ENCODE data around the gene CLEC10A. TPM values are rescaled to one million over a fixed set of nuclear protein-coding genes. Genes with fewer than 3 reads are reported as not detected.
A peak's percentile ranks its signal among the peaks of the same experiment; 100 is the strongest.
"Not testable (repeated sequence)": the region's sequence is repeated elsewhere in the genome, so short reads cannot be mapped to it uniquely, and the experiment has no call there.

Gene CLEC10A
- total RNA-seq, 1 experiment from 2014 or later = not detected

- no peaks in the 10 kb centered on the region for H3K36me3 Mint-ChIP-seq (ENCODE audit: insufficient read depth, unreplicated experiment)
- TF ChIP-seq CTCF (IDR thresholded peaks at IDR 0.05; ENCODE audit: unreplicated experiment) = no peak
- H3K27me3 Mint-ChIP-seq (ENCODE audit: insufficient read depth, unreplicated experiment) = peaks cover 6% of the 10 kb centered on the region
- H3K27ac Mint-ChIP-seq (ENCODE audit: low read depth, unreplicated experiment) = no peak overlapping the region
- ChIA-PET CTCF (interaction anchor here (1.4 to 2.2 kb wide), 3 partner anchors 11 to 73 kb away, joined by 6 to 9 read pairs (median 7); no protein-coding TSS in a partner anchor), POLR2A (interaction anchor here (0.6 kb wide), 1 partner anchor 13 kb away, joined by 3 read pairs; no protein-coding TSS in a partner anchor)
- BruUV-seq (replicated peaks) = no TSS peak
- DNase-seq (ENCODE audit: unreplicated experiment) = no peak
- no peak overlapping the region for H3K4me3 Mint-ChIP-seq (ENCODE audit: unreplicated experiment)
- H3K4me1 Mint-ChIP-seq (ENCODE audit: insufficient read depth, unreplicated experiment) = no peaks in the 10 kb centered on the region
- H3K9me3 Mint-ChIP-seq (ENCODE audit: unreplicated experiment) = no peaks in the 10 kb centered on the region
- intact Hi-C loops (cut with micrococcal nuclease) = no loop called here
These were observed 44.9 kb upstream of the CLEC10A start for GRCh38 chr17:7124923-7125322.

GRCh38 chr17:7123844-7124243, 43.8 kb upstream of the CLEC10A start:
- Mint-ChIP-seq H3K27me3 (ENCODE audit: insufficient read depth, unreplicated experiment) (peaks cover 16% of the 10 kb centered on the region), H3K9me3 (ENCODE audit: unreplicated experiment) (no peaks in the 10 kb centered on the region), H3K4me3 (ENCODE audit: unreplicated experiment) (no peak overlapping the region), H3K4me1 (ENCODE audit: insufficient read depth, unreplicated experiment) (no peaks in the 10 kb centered on the region), H3K36me3 (ENCODE audit: insufficient read depth, unreplicated experiment) (no peaks in the 10 kb centered on the region), H3K27ac (ENCODE audit: low read depth, unreplicated experiment) (no peak overlapping the region)
- POLR2A ChIA-PET = interaction anchor here (0.8 kb wide), 1 partner anchor 13 kb away, joined by 3 read pairs; no protein-coding TSS in a partner anchor
- no peak for DNase-seq (ENCODE audit: unreplicated experiment)
- CTCF ChIA-PET = interaction anchor here (0.7 to 2.2 kb wide), 3 partner anchors 13 to 72 kb away, joined by 4 to 7 read pairs (median 6); no protein-coding TSS in a partner anchor
- BruUV-seq (replicated peaks) = no TSS peak
- TF ChIP-seq CTCF (IDR thresholded peaks at IDR 0.05; ENCODE audit: unreplicated experiment) = no peak
- intact Hi-C loops (cut with micrococcal nuclease) = no loop called here

GRCh38 chr17:7122381-7122780, 42.3 kb upstream of the CLEC10A start:
- Mint-ChIP-seq H3K36me3 (ENCODE audit: insufficient read depth, unreplicated experiment) (no peaks in the 10 kb centered on the region), H3K4me1 (ENCODE audit: insufficient read depth, unreplicated experiment) (no peaks in the 10 kb centered on the region), H3K9me3 (ENCODE audit: unreplicated experiment) (no peaks in the 10 kb centered on the region), H3K4me3 (ENCODE audit: unreplicated experiment) (no peak overlapping the region), H3K27me3 (ENCODE audit: insufficient read depth, unreplicated experiment) (peaks cover 16% of the 10 kb centered on the region), H3K27ac (ENCODE audit: low read depth, unreplicated experiment) (no peak overlapping the region)
- CTCF ChIA-PET = no interaction called here
- DNase-seq (ENCODE audit: unreplicated experiment) = peak; percentile 17
- no peak for TF ChIP-seq CTCF (IDR thresholded peaks at IDR 0.05; ENCODE audit: unreplicated experiment)
- POLR2A ChIA-PET = no interaction called here
- no TSS peak for BruUV-seq (replicated peaks)
- intact Hi-C loops (cut with micrococcal nuclease) = no loop called here

GRCh38 chr17:7120635-7121034, 40.6 kb upstream of the CLEC10A start:
- H3K4me3 Mint-ChIP-seq (ENCODE audit: unreplicated experiment); H3K27ac Mint-ChIP-seq (ENCODE audit: low read depth, unreplicated experiment); intact Hi-C loops (cut with micrococcal nuclease); H3K4me1 Mint-ChIP-seq (ENCODE audit: insufficient read depth, unreplicated experiment); DNase-seq (ENCODE audit: unreplicated experiment); POLR2A ChIA-PET; H3K36me3 Mint-ChIP-seq (ENCODE audit: insufficient read depth, unreplicated experiment); H3K9me3 Mint-ChIP-seq (ENCODE audit: unreplicated experiment); BruUV-seq (replicated peaks): not testable (repeated sequence)
- CTCF ChIA-PET = interaction anchor here (1.0 kb wide), 1 partner anchor 69 kb away, joined by 3 read pairs; no protein-coding TSS in a partner anchor
- H3K27me3 Mint-ChIP-seq (ENCODE audit: insufficient read depth, unreplicated experiment) = peaks cover 16% of the 10 kb centered on the region

GRCh38 chr17:7120123-7120522, 40.1 kb upstream of the CLEC10A start:
- Mint-ChIP-seq H3K9me3 (ENCODE audit: unreplicated experiment) (no peaks in the 10 kb centered on the region), H3K36me3 (ENCODE audit: insufficient read depth, unreplicated experiment) (no peaks in the 10 kb centered on the region), H3K27me3 (ENCODE audit: insufficient read depth, unreplicated experiment) (peaks cover 16% of the 10 kb centered on the region), H3K27ac (ENCODE audit: low read depth, unreplicated experiment) (no peak overlapping the region), H3K4me1 (ENCODE audit: insufficient read depth, unreplicated experiment) (no peaks in the 10 kb centered on the region), H3K4me3 (ENCODE audit: unreplicated experiment) (no peak overlapping the region)
- ChIA-PET POLR2A (no interaction called here), CTCF (interaction anchor here (1.0 kb wide), 1 partner anchor 69 kb away, joined by 3 read pairs; no protein-coding TSS in a partner anchor)
- no peak for TF ChIP-seq CTCF (IDR thresholded peaks at IDR 0.05; ENCODE audit: unreplicated experiment)
- DNase-seq (ENCODE audit: unreplicated experiment) = no peak
- BruUV-seq (replicated peaks) = no TSS peak
- intact Hi-C loops (cut with micrococcal nuclease) = no loop called here

Data from MCF 10A (cell line).